K562 (cell line): Measurements from ENCODE around the gene TFAP2B. TPM values are rescaled to one million over a fixed set of nuclear protein-coding genes. Genes with fewer than 3 reads are reported as not detected.

Experiments used
- ARID4B ChIP-seq: sonication (generic); formaldehyde crosslinking; IDR thresholded peaks from 2 replicates; pipeline ENCODE4 v1.8.0; 2022; ENCODE audit warnings: mild to moderate bottlenecking, missing genetic modification reagents
- CBFA2T3 ChIP-seq: fragments of 450-650 bp; IDR thresholded peaks from 2 replicates; pipeline ENCODE4 v1.6.1; 2017
- CTCF ChIP-seq, 3 experiments: IDR thresholded peaks in 2 of 3; conservative IDR thresholded peaks in 1 of 3; 2 replicates each; pipeline ENCODE4 v1.5.1; 2011 to 2012; ENCODE audit warnings: low read length in 3 of 3, mild to moderate bottlenecking in 3 of 3, control low read depth in 2 of 3, improper control_type of control experiment in 1 of 3, inconsistent platforms in 1 of 3, low read depth in 1 of 3, mixed read lengths in 1 of 3, moderate library complexity in 1 of 3; ENCODE audit not compliant: insufficient read depth in 2 of 3
- DPF2 ChIP-seq: fragments of 450-650 bp; IDR thresholded peaks from 2 replicates; pipeline ENCODE4 v1.6.1; 2016
- ESRRB ChIP-seq: fragments of 250-450 bp; sonication (Bioruptor Pico); IDR thresholded peaks from 2 replicates; pipeline ENCODE4 v1.5.0; 2020; ENCODE audit warnings: mild to moderate bottlenecking, moderate library complexity, borderline replicate concordance
- ETV1 ChIP-seq: fragments of 450-650 bp; conservative IDR thresholded peaks from 2 replicates; pipeline ENCODE4 v1.6.1; 2016; ENCODE audit warnings: missing genetic modification characterization, control low read depth, low read depth, missing compliant biosample characterization
- GTF2E2 ChIP-seq: fragments of 200-800 bp; sonication (Bioruptor generic); IDR thresholded peaks from 2 replicates; pipeline ENCODE4 v1.6.1; 2016; ENCODE audit warnings: missing genetic modification characterization, missing compliant biosample characterization
- MEF2A ChIP-seq: IDR thresholded peaks from 2 replicates; pipeline ENCODE4 v1.6.1; 2011; ENCODE audit warnings: low read depth, mild to moderate bottlenecking, low read length, moderate library complexity; ENCODE audit not compliant: control insufficient read depth
- MTA3 ChIP-seq: fragments of 450-650 bp; formaldehyde crosslinking; IDR thresholded peaks from 2 replicates; pipeline ENCODE4 v1.6.1; 2017; ENCODE audit warnings: mild to moderate bottlenecking, borderline replicate concordance
- PBX2 ChIP-seq, 2 experiments: IDR thresholded peaks in 1 of 2; conservative IDR thresholded peaks in 1 of 2; 2 replicates each; pipeline ENCODE4 v1.6.1; 2016; ENCODE audit warnings: low read depth in 2 of 2, mild to moderate bottlenecking in 1 of 2, missing compliant biosample characterization in 1 of 2, missing genetic modification characterization in 1 of 2, moderate library complexity in 1 of 2
- PURB ChIP-seq: sonication (generic); formaldehyde crosslinking; IDR thresholded peaks from 2 replicates; pipeline ENCODE4 v1.9.0; 2021; ENCODE audit warnings: low read depth, mild to moderate bottlenecking, missing genetic modification reagents
- RAD21 ChIP-seq, 2 experiments: fragments of 250-450 bp in 1 of 2; fragments of 450-650 bp in 1 of 2; sonication (Bioruptor Pico) in 1 of 2; formaldehyde crosslinking in 1 of 2; IDR thresholded peaks in 1 of 2; conservative IDR thresholded peaks in 1 of 2; 2 replicates each; pipeline versions ENCODE4 v1.4.0 to v1.8.0; 2020 to 2022; ENCODE audit warnings: mild to moderate bottlenecking in 2 of 2, moderate library complexity in 1 of 2
- TEAD4 ChIP-seq, 2 experiments: sonication (generic) in 1 of 2; formaldehyde crosslinking in 1 of 2; IDR thresholded peaks; 2 replicates each; pipeline versions ENCODE4 v1.6.1 to v1.8.0; 2012 to 2022; ENCODE audit warnings: borderline replicate concordance in 1 of 2, inconsistent platforms in 1 of 2, low read length in 1 of 2, mild to moderate bottlenecking in 1 of 2, missing genetic modification reagents in 1 of 2
- USF1 ChIP-seq: sonication (generic); formaldehyde crosslinking; IDR thresholded peaks from 2 replicates; pipeline ENCODE4 v1.9.0; 2022; ENCODE audit warnings: mild to moderate bottlenecking, missing genetic modification reagents
- XRCC3 ChIP-seq: fragments of 450-650 bp; IDR thresholded peaks from 2 replicates; pipeline ENCODE4 v1.6.1; 2017; ENCODE audit warnings: mild to moderate bottlenecking, moderate library complexity
- ZNF551 ChIP-seq: fragments of 250-450 bp; sonication (Bioruptor Pico); IDR thresholded peaks from 2 replicates; pipeline ENCODE4 v1.5.0; 2021; ENCODE audit warnings: mild to moderate bottlenecking, moderate library complexity
- polyA plus RNA-seq, 8 experiments: library from polyadenylated mRNA; depleted of rRNA in 4 of 8; stranded (reverse) in 5 of 8; unstranded in 3 of 8; fragments of >200 nt; fragmentation: Nextera tagmentation in 2 of 8; fragmentation: Illumina TruSeq in 1 of 8; extraction: Ambion mirVana in 2 of 8; extraction: Trizol in 1 of 8; gene quantifications; 2 replicates each; pipeline versions ENCODE4 v1.2.1 to v1.2.3, GENCODE V29; 2011 to 2014; ENCODE audit warnings: inconsistent platforms in 1 of 8, missing spikeins in 1 of 8
- total RNA-seq, 7 experiments: library from RNA; depleted of rRNA in 6 of 7; stranded (reverse); fragments of >200 nt in 6 of 7; fragmentation: Illumina TruSeq in 2 of 7; extraction: Trizol in 2 of 7; gene quantifications; 2 replicates each; pipeline versions ENCODE4 v1.2.1 to v1.2.3, GENCODE V29; 2011 to 2021; ENCODE audit warnings: low replicate concordance in 1 of 7

TFAP2B gene
- total and polyA plus RNA-seq, 9 of the 15 experiments (the other 6 are each of a cell fraction or from before 2014, with no cell fraction given): not detected

- TF ChIP-seq ARID4B (CRISPR knock-in tag): no peak
- TF ChIP-seq PBX2 (CRISPR knock-in tag; IDR thresholded peaks at IDR 0.05; ENCODE audit: low read depth): no peak
- no peak for TF ChIP-seq PBX2 (tag; conservative IDR thresholded peaks at IDR 0.05; ENCODE audit: low read depth)
- TF ChIP-seq CTCF (IDR thresholded peaks at IDR 0.05 in 2 of 3, conservative IDR thresholded peaks at IDR 0.05 in 1 of 3; ENCODE audit: insufficient read depth in 2 of 3, low read depth in 1 of 3, low read length in 3 of 3): 0 out of 6 replicates have a peak, but pooled peaks of 1 of the 3 experiments have one; percentile 3
- peak; percentile 68 for TF ChIP-seq DPF2
- no peak for TF ChIP-seq ETV1 (tag)
- TF ChIP-seq ZNF551: no peak
- peak; percentile 20; the same call in 1 of the 2 replicates for TF ChIP-seq USF1
- TF ChIP-seq ESRRB (CRISPR knock-in tag): no peak
- TF ChIP-seq TEAD4 (IDR thresholded peaks at IDR 0.05; ENCODE audit: low read length): peak; percentile 38; the same call in 1 of the 2 replicates
- no peak for TF ChIP-seq TEAD4 (CRISPR knock-in tag; IDR thresholded peaks at IDR 0.05; ENCODE audit: borderline replicate concordance)
- no peak for TF ChIP-seq PURB (CRISPR knock-in tag)
- 0 out of 2 replicates have a peak, but pooled peaks have one; percentile 30 for TF ChIP-seq MTA3
- no peak for TF ChIP-seq RAD21 (CRISPR knock-in tag; conservative IDR thresholded peaks at IDR 0.05 in 1 of 2, IDR thresholded peaks at IDR 0.05 in 1 of 2)
- TF ChIP-seq XRCC3: no peak
- no peak for TF ChIP-seq MEF2A
- no peak for TF ChIP-seq GTF2E2 (tag)
- TF ChIP-seq CBFA2T3: peak; percentile 79
Observed at GRCh38 chr6:50825375-50826036, 6.8 kb downstream of the TFAP2B start (continued).
